ENCODE results near the gene DDX51.

The DDX51 gene

DNA sequence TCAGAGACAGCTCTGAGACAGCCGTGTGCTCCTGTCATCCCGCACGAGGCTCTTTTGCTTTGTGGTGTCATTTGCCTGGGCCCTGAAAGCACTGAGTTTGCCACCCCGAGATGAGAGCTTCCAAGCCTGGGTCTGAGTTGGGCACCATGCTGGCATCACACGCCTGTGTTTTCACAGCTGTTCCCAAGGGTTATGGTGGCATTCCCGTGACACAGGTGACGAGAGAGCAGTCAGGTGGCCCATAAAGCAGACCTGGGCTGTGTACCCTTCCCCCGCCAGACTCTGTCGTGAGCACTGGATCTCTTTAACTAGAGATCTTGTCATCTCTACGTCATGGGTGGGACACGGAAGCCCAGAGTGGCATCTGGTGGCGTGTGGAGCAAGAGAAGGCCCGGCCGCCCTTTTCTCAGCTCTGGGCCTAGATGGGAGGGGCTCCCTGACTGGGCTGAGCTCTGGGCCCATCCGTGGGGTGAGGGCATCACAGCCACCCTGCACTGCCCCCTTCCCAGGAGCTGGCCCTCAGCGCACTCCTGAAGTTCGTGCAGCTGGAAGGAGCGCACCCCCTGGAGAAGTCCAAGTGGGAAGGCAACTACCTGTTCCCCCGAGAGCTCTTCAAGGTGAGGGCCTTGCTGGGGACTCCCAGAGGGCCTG is 2.8 kb upstream of the DDX51 start:
- TF ChIP-seq, protein P1, sequence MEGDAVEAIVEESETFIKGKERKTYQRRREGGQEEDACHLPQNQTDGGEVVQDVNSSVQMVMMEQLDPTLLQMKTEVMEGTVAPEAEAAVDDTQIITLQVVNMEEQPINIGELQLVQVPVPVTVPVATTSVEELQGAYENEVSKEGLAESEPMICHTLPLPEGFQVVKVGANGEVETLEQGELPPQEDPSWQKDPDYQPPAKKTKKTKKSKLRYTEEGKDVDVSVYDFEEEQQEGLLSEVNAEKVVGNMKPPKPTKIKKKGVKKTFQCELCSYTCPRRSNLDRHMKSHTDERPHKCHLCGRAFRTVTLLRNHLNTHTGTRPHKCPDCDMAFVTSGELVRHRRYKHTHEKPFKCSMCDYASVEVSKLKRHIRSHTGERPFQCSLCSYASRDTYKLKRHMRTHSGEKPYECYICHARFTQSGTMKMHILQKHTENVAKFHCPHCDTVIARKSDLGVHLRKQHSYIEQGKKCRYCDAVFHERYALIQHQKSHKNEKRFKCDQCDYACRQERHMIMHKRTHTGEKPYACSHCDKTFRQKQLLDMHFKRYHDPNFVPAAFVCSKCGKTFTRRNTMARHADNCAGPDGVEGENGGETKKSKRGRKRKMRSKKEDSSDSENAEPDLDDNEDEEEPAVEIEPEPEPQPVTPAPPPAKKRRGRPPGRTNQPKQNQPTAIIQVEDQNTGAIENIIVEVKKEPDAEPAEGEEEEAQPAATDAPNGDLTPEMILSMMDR (IDR thresholded peaks at IDR 0.05; ENCODE audit: low read length, missing control alignments) = no peak
- no peak overlapping the region for H3K4me3 ChIP-seq (replicated peaks; ENCODE audit: low read depth, low read length)
- no peak for DNase-seq (ENCODE audit: low read depth)

DNA sequence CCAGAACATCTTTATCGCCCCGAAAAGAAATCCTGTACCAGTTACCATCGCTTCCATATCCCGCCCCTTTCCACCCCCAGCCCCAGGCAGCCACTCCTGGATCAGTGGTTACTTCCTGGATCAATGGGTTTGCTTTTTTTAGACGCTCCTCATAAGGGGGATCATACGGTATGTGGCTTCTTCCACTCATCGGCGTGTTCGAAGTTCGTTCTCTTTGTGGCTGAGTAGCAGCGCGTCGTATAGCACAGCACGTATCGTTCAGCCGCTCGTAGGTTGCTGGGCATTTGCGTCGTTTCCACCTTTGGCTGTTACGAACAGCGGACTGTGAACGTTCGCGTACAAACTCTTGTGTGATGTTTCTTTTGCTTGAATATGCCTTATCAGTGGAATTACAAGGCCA is 2.0 kb upstream of the DDX51 start:
- no peak for DNase-seq (ENCODE audit: low read depth)
- TF ChIP-seq, protein P1 (IDR thresholded peaks at IDR 0.05; ENCODE audit: low read length, missing control alignments) = no peak
- no peak overlapping the region for H3K4me3 ChIP-seq (replicated peaks; ENCODE audit: low read depth, low read length)

DNA sequence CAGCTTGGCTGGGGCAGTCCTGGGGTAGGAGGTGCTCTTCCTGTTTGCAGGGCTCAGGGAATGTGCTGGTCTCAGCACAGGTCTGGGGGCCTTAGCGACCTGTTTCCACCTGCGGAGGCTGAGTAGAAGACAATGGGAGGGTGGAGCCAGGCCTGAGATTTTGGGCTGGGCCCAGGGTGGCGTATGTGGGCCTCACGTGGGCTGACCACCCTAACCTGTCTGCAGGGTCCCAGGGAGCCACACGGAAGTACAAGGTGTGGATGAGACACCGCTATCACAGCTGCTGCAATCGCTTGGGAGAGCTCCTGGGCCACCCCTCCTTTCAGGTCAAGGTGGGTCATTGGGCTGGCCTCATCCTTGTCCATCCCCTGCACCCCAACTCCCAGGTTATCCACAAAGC is 1.2 kb upstream of the DDX51 start:
- TF ChIP-seq, protein P1 (IDR thresholded peaks at IDR 0.05; ENCODE audit: low read length, missing control alignments) = no peak
- H3K4me3 ChIP-seq (replicated peaks; ENCODE audit: low read depth, low read length) = peak overlapping the region; percentile 81
- no peak for DNase-seq (ENCODE audit: low read depth)

DNA sequence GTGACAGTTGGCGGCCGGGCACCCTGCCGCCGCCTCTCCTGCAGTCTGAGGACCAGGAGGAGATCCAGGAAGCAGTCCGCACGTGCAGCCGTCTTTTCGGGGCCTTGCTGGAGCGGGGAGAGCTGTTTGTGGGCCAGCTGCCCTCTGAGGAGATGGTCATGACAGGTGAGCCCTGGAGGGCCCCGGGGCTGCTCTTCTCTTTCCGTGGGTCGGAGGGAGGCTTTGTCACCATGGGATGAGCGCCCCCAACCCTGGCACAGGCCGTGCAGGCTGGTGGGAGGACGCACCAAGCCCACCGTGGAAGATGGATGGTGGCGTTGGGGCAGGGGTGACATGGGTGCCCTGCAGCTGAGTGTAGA is 670 bp upstream of the DDX51 start:
- TF ChIP-seq, protein P1 (IDR thresholded peaks at IDR 0.05; ENCODE audit: low read length, missing control alignments) = no peak
- no peak for DNase-seq (ENCODE audit: low read depth)
- H3K4me3 ChIP-seq (replicated peaks; ENCODE audit: low read depth, low read length) = peak overlapping the region; percentile 81

DNA sequence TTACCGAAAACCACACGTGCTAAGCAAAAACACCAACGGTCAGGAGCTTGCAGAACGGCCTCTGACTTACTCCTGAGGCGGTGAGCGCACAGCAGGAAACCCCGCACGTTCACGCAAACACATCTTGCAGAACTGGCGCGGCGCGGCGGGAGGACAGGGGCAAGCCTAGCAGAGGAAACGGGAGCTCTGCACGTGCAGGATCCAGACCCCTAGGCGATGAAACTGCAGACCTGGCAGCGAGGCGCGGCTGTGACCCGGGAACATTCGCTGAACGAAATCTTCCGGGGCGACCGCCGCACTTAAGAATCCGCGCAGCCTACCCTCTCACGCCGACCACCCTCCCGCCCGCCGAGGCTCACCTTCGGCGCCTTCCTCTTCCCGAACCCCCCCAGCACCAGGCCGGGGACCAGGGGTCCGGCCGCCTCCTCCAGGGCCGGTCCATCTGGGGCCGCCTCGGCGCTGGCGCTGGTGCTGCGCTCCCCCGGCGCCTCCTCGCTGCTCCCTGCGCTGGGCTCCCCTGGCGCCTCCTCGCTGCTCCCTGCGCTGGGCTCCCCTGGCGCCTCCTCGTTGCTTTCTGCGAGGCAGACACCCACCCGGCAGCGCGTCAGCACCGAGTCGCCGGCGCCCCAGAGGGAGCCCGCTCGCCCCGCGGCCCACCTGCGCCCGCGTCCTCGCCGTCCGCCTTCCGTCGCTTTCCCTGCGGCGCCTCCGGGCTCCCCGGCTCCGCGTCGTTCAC is 615 bp downstream of the DDX51 start:
- DNase-seq (ENCODE audit: low read depth) = no peak
- H3K4me3 ChIP-seq (replicated peaks; ENCODE audit: low read depth, low read length) = peak overlapping the region; percentile 81
- TF ChIP-seq, protein P1 (IDR thresholded peaks at IDR 0.05; ENCODE audit: low read length, missing control alignments) = no peak

DNA sequence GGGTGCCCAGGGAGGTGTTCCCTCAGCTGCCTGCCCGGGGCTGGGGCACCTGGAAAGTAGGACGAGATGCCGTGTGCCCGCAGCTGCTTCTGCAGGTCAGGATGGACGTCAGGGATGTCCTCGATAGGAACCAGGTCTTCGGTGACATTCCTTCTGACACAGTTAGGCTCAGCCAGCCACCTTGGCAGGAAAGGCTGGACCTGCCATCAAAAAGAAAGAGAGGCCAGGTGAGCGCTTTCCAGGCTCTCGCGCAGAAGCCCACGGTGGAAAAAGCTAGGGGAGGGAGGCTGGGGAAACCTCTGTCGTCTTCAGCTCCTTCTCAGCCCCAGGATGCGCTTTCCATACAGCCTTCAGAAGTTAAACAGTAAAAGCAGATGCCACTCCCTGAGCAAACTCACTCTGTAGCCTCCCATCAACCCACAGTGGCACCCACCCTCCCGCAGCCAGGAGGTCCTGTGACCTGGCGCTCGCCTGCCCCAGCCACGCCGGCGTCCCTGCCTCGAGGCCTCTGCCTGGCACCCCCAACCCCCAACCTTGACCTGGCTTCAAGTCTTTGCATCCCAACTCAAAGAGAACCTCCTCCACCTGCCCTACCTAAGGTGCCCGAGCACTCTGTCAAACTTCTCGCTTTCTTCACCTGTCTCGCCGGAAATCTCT is 1.3 kb downstream of the DDX51 start:
- TF ChIP-seq, protein P1 (IDR thresholded peaks at IDR 0.05; ENCODE audit: low read length, missing control alignments) = no peak

More for the DNA sequence above, 1.3 kb downstream of the DDX51 start:
- H3K4me3 ChIP-seq (replicated peaks; ENCODE audit: low read depth, low read length) = peak overlapping the region; percentile 81
- no peak for DNase-seq (ENCODE audit: low read depth)
